ENCODE data around the gene ATP6V0E2.

GRCh38 chr7:149869867-149870266 is 3.9 kb upstream of the ATP6V0E2 start:
- no peak for TF ChIP-seq CTCF (IDR thresholded peaks at IDR 0.05; ENCODE audit: low read depth, low read length)
- TF ChIP-seq POLR2A (IDR thresholded peaks at IDR 0.05; ENCODE audit: extremely low read depth, insufficient read length) = no peak
- TF ChIP-seq MAX (IDR thresholded peaks at IDR 0.05; ENCODE audit: low read depth, low read length) = no peak
- no peak for TF ChIP-seq MYC (IDR thresholded peaks at IDR 0.05; ENCODE audit: low read depth, low read length)
